Hepatocyte (in vitro differentiated cells): ENCODE measurements around the gene COQ2.

Source experiments
- CTCF ChIP-seq: fragments of 200-600 bp; sonication (generic); IDR thresholded peaks from 2 replicates; pipeline ENCODE4 v1.5.1; 2016; ENCODE audit warnings: antibody characterized with exemption, mild to moderate bottlenecking; ENCODE audit not compliant: poor library complexity
- EZH2 ChIP-seq: fragments of 200-600 bp; sonication (generic); IDR thresholded peaks from 2 replicates; pipeline ENCODE4 v1.6.1; 2016; ENCODE audit warnings: antibody characterized with exemption, mild to moderate bottlenecking, borderline replicate concordance

DNA sequence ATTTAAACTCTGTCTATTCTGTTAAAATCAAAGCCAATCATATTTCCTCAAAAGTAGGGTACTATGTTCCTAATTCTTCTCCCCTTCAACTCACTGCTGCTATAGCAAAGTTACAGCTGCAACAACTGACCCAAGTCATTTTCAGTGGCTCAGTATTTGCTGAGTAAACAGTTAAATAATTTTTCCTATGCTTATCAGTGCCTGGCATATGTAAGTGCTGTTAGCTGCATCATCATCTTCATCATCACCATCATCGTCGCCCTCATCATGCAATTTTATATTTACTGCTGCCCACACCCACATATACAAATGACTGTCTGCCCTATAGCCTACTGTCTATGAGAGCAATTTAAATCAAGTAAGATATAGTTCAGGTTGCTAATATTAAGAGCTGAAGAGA, 21.9 kb downstream of the COQ2 start:
- TF ChIP-seq CTCF (no peak), EZH2 (no peak)
